Endothelial cell of umbilical vein (primary cell): ENCODE data around the gene MBTPS1. TPM values are rescaled to one million over a fixed set of nuclear protein-coding genes. Genes with fewer than 3 reads are reported as not detected.

ENCODE experiments used
- BruUV-seq: library from RNA; stranded (reverse); fragments of 400-500 nt; replicated peaks from 2 replicates; lab custom pipeline; 2021; lab: Mats Ljungman, UMichigan
- CTCF ChIA-PET: fragments of 300-600, 350-600 bp; sonication (Branson Sonifier 250); formaldehyde crosslinking; loops from one replicate; lab custom pipeline; 2021; ENCODE audit warnings: antibody characterized with exemption, inconsistent platforms; lab: Charles Lee
- POLR2A ChIA-PET: fragments of 300-600, 350-600 bp; sonication (Branson Sonifier 250); formaldehyde crosslinking; loops from one replicate; lab custom pipeline; 2021; ENCODE audit warnings: antibody characterized with exemption, inconsistent platforms; lab: Charles Lee
- DNase-seq: peaks from one replicate; pipeline ENCODE4 v3.0.0-alpha.2; 2011; ENCODE audit warnings: low read depth, low spot score
- FAIRE-seq: peaks from 2 replicates; lab custom pipeline; 2011; peaks lifted over from hg19 to GRCh38; lab: Jason Lieb, UNC
- H2AFZ ChIP-seq: 2 replicates; pipeline ENCODE4 v1.6.0; 2012; ENCODE audit warnings: low read depth, low read length, control low read depth, inconsistent platforms
- H3K27ac ChIP-seq: 2 replicates; pipeline ENCODE4 v1.5.1; 2011; ENCODE audit warnings: low read depth, mild to moderate bottlenecking, control low read depth, low read length, moderate library complexity; ENCODE audit not compliant: insufficient read depth
- H3K27me3 ChIP-seq, 2 experiments: 2 replicates each; pipeline versions ENCODE4 v1.6.0 to v1.6.1; 2011; ENCODE audit warnings: low read length in 2 of 2, mixed read lengths in 1 of 2; ENCODE audit not compliant: control insufficient read depth in 2 of 2, insufficient read depth in 2 of 2
- H3K36me3 ChIP-seq, 2 experiments: 2 replicates in 1 of 2; 3 replicates in 1 of 2; pipeline ENCODE4 v1.5.1; 2011; ENCODE audit warnings: low read length in 2 of 2, mild to moderate bottlenecking in 1 of 2, moderate library complexity in 1 of 2; ENCODE audit not compliant: control insufficient read depth in 2 of 2, insufficient read depth in 2 of 2; ENCODE audit errors: extremely low read depth in 1 of 2
- H3K4me1 ChIP-seq: 3 replicates; pipeline ENCODE4 v1.5.1; 2011; ENCODE audit warnings: mild to moderate bottlenecking, low read length; ENCODE audit not compliant: control insufficient read depth, insufficient read depth; ENCODE audit errors: extremely low read depth
- H3K4me2 ChIP-seq: 2 replicates; pipeline ENCODE4 v1.6.1; 2011; ENCODE audit warnings: low read length, control low read depth, mixed read lengths; ENCODE audit not compliant: insufficient read depth
- H3K4me3 ChIP-seq, 3 experiments: fragments of 200-600 bp in 1 of 3; sonication (generic), shearing (Covaris generic) in 1 of 3; replicated peaks in 1 of 3; 2 replicates each; pipeline ENCODE4 v1.5.1; 2011 to 2016; ENCODE audit warnings: control low read depth in 3 of 3, low read length in 3 of 3, mild to moderate bottlenecking in 2 of 3, inconsistent platforms in 1 of 3, low read depth in 1 of 3, moderate library complexity in 1 of 3; ENCODE audit not compliant: insufficient read depth in 1 of 3
- H3K79me2 ChIP-seq: 2 replicates; pipeline ENCODE4 v1.6.0; 2012; ENCODE audit warnings: low read length, inconsistent platforms; ENCODE audit not compliant: control insufficient read depth, insufficient read depth
- H3K9ac ChIP-seq: replicated peaks from 2 replicates; pipeline ENCODE3; 2011; ENCODE audit warnings: low read length, control low read depth; ENCODE audit not compliant: insufficient read depth; ENCODE audit errors: extremely low read depth
- H3K9me1 ChIP-seq: replicated peaks from 3 replicates; pipeline ENCODE4 v1.6.0; 2011; ENCODE audit warnings: mild to moderate bottlenecking, low read length; ENCODE audit not compliant: control insufficient read depth, insufficient read depth; ENCODE audit errors: extremely low read depth
- H3K9me3 ChIP-seq: replicated peaks from 2 replicates; pipeline ENCODE4 v1.5.1; 2012; ENCODE audit warnings: low read length, inconsistent platforms; ENCODE audit not compliant: control insufficient read depth, insufficient read depth
- H4K20me1 ChIP-seq: replicated peaks from 2 replicates; pipeline ENCODE3; 2011; ENCODE audit warnings: mild to moderate bottlenecking, low read length; ENCODE audit not compliant: control insufficient read depth, insufficient read depth; ENCODE audit errors: extremely low read depth
- EZH2 ChIP-seq: IDR thresholded peaks from 2 replicates; pipeline ENCODE4 v1.6.1; 2012; ENCODE audit warnings: borderline replicate concordance, low read depth, mild to moderate bottlenecking, moderate library complexity, low read length, inconsistent platforms; ENCODE audit not compliant: severe bottlenecking
- FOS ChIP-seq: IDR thresholded peaks from 2 replicates; pipeline ENCODE4 v1.6.1; 2011; ENCODE audit warnings: mild to moderate bottlenecking, low read length, moderate library complexity, borderline replicate concordance; ENCODE audit not compliant: insufficient read depth
- GATA2 ChIP-seq: IDR thresholded peaks from 2 replicates; pipeline ENCODE4 v1.7.0; 2011; ENCODE audit warnings: low read depth, mild to moderate bottlenecking, moderate library complexity, mixed read lengths, low read length; ENCODE audit not compliant: insufficient read length, insufficient read depth
- JUN ChIP-seq: IDR thresholded peaks from 2 replicates; pipeline ENCODE4 v1.6.1; 2011; ENCODE audit warnings: borderline replicate concordance, low read depth; ENCODE audit not compliant: insufficient read length, insufficient read depth
- MAX ChIP-seq: IDR thresholded peaks from 2 replicates; pipeline ENCODE4 v1.6.1; 2011; ENCODE audit not compliant: insufficient read depth, insufficient read length
- MYC ChIP-seq: IDR thresholded peaks from one replicate; pipeline ENCODE4 v1.6.1; 2011; ENCODE audit warnings: mild to moderate bottlenecking, low read depth, low read length
- POLR2A ChIP-seq: IDR thresholded peaks from 2 replicates; pipeline ENCODE4 v1.6.1; 2012; ENCODE audit warnings: low read depth, mild to moderate bottlenecking, control low read depth, low read length
- POLR2AphosphoS5 ChIP-seq: IDR thresholded peaks from 2 replicates; pipeline ENCODE4 v1.6.1; 2012; ENCODE audit warnings: low read depth, mild to moderate bottlenecking, control low read depth, low read length, moderate library complexity; ENCODE audit not compliant: insufficient read depth
- dilution Hi-C: fragments of 300-500 bp; cut with MboI; formaldehyde crosslinking; loops from one replicate; pipeline ENCODE4 v1.15.0; 2019; ENCODE audit warnings: low sequenced_read_pairs; ENCODE audit not compliant: extremely low pct_ligation_motif_present
- intact Hi-C: fragments of 100-400 bp; cut with micrococcal nuclease; formaldehyde crosslinking; loops from one replicate; pipeline ENCODE4 v1.10.0; 2022
- polyA plus RNA-seq, 4 experiments: library from polyadenylated mRNA; depleted of rRNA in 3 of 4; stranded (reverse) in 3 of 4; unstranded in 1 of 4; fragments of >200 nt; gene quantifications; 2 replicates each; pipeline versions ENCODE4 v1.2.1 to v1.2.3, GENCODE V29; 2011 to 2012; ENCODE audit warnings: missing spikeins in 1 of 4
- total RNA-seq: library from RNA; stranded (reverse); gene quantifications from 2 replicates; pipeline ENCODE4 v1.2.3, GENCODE V29; 2021
- TF ChIP-seq, protein P1 (sequence below), 2 donors: IDR thresholded peaks; 1 replicate in 1 of 2; 2 replicates in 1 of 2; pipeline ENCODE4 v1.5.1; 2011; ENCODE audit warnings: low read length in 2 of 2, mild to moderate bottlenecking in 2 of 2, moderate library complexity in 2 of 2, control low read depth in 1 of 2, inconsistent platforms in 1 of 2, low read depth in 1 of 2; ENCODE audit not compliant: insufficient read depth in 1 of 2; ENCODE audit errors: extremely low read depth in 1 of 2

The MBTPS1 gene
- total and polyA plus RNA-seq, 2 donors (not counting 3 experiments of a cell fraction or from before 2014, with no cell fraction given), result 82.3 to 99.6 TPM

DNA sequence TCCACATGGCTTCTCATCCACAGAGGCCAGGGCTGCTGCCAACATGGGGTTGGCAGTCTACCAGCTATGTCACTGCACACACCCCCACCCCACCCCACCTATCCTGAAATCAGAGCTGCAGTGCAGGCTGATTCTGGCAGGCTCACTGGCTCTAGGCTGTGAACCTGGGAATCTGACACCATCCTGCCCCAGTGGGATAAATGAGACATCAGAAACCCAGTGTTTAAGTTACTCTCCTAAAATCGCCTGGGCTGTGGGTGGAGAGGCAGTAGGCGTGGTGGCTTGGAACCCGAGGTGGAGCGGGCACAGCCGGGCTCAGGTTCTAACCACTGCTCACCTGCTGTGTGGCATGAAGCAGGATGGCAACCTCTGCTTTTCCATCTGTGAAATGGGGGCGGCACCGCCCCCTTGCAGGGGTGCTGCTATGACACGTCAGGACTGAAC is 79.7 kb downstream of the MBTPS1 start:
- Histone ChIP-seq H3K36me3 (no peaks in the 10 kb centered on the region), H3K79me2 (no peaks in the 10 kb centered on the region), H3K4me3 (no peak overlapping the region), H3K27me3 (no peaks in the 10 kb centered on the region), H4K20me1 (no peaks in the 10 kb centered on the region), H3K9ac (no peak overlapping the region), H3K4me1 (no peaks in the 10 kb centered on the region), H3K9me3 (no peaks in the 10 kb centered on the region), H3K4me2 (no peak overlapping the region), H3K27ac (no peak overlapping the region), H3K9me1 (no peaks in the 10 kb centered on the region), H2AFZ (no peak overlapping the region)
- ChIA-PET POLR2A (no interaction called here), CTCF (interaction anchor here (0.8 kb wide), 1 partner anchor 14 kb away, joined by 3 read pairs; no protein-coding TSS in a partner anchor)
- FAIRE-seq (no peak), DNase-seq (no peak)
- intact Hi-C loops (no loop called here), dilution Hi-C loops (no loop called here)
- no TSS peak for BruUV-seq
- no peak for TF ChIP-seq MAX
- TF ChIP-seq MYC, result no peak
- no peak for TF ChIP-seq POLR2AphosphoS5
- TF ChIP-seq EZH2, result no peak
- TF ChIP-seq JUN, result no peak
- TF ChIP-seq POLR2A, result no peak
- TF ChIP-seq GATA2, result no peak
- TF ChIP-seq FOS, result no peak
- TF ChIP-seq, protein P1, sequence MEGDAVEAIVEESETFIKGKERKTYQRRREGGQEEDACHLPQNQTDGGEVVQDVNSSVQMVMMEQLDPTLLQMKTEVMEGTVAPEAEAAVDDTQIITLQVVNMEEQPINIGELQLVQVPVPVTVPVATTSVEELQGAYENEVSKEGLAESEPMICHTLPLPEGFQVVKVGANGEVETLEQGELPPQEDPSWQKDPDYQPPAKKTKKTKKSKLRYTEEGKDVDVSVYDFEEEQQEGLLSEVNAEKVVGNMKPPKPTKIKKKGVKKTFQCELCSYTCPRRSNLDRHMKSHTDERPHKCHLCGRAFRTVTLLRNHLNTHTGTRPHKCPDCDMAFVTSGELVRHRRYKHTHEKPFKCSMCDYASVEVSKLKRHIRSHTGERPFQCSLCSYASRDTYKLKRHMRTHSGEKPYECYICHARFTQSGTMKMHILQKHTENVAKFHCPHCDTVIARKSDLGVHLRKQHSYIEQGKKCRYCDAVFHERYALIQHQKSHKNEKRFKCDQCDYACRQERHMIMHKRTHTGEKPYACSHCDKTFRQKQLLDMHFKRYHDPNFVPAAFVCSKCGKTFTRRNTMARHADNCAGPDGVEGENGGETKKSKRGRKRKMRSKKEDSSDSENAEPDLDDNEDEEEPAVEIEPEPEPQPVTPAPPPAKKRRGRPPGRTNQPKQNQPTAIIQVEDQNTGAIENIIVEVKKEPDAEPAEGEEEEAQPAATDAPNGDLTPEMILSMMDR (IDR thresholded peaks at IDR 0.05; ENCODE audit: extremely low read depth in 1 of 2, insufficient read depth in 1 of 2, low read depth in 1 of 2, low read length in 2 of 2), result no peak
